Testis (tissue), 3 donors: Measurements from ENCODE around the gene PITX1. TPM values are rescaled to one million over a fixed set of nuclear protein-coding genes. Genes with fewer than 3 reads are reported as not detected.

Experiments used
- DNase-seq: peaks from one replicate; pipeline ENCODE4 v3.0.0-alpha.2; 2019
- H3K27ac ChIP-seq, 2 donors: fragments of 200-600 bp; sonication (generic); one replicate each; pipeline ENCODE4 v1.5.1; 2019
- H3K27me3 ChIP-seq: fragments of 200-600 bp; sonication (generic); one replicate; pipeline ENCODE4 v1.5.1; 2019
- H3K36me3 ChIP-seq: fragments of 200-600 bp; sonication (generic); one replicate; pipeline ENCODE4 v1.5.1; 2017; ENCODE audit warnings: low read depth; ENCODE audit errors: missing control alignments
- H3K4me1 ChIP-seq: fragments of 200-600 bp; sonication (generic); one replicate; pipeline ENCODE4 v1.5.1; 2019
- H3K4me3 ChIP-seq, 2 donors: fragments of 200-600 bp; sonication (generic); one replicate each; pipeline ENCODE4 v1.5.1; 2017 to 2019
- H3K9me3 ChIP-seq: fragments of 200-600 bp; sonication (generic); one replicate; pipeline ENCODE4 v1.5.1; 2017
- CTCF ChIP-seq, 3 experiments: fragments of 450-650 bp in 2 of 3; fragments of 200-600 bp in 1 of 3; sonication (generic) in 1 of 3; IDR thresholded peaks; one replicate each; pipeline ENCODE4 v1.5.1; 2016 to 2019; ENCODE audit warnings: antibody characterized with exemption in 3 of 3, mild to moderate bottlenecking in 2 of 3, moderate library complexity in 1 of 3
- POLR2A ChIP-seq: fragments of 450-650 bp; IDR thresholded peaks from one replicate; pipeline ENCODE4 v1.6.1; 2017; ENCODE audit warnings: antibody characterized with exemption, mild to moderate bottlenecking, moderate library complexity
- WGBS, 2 donors: methylation state at CpG; one replicate each; pipeline ENCODE4 v1.1.5; 2018; 5-methylcytosine and 5-hydroxymethylcytosine counted together
- intact Hi-C: fragments of 100-400 bp; cut with DNase I; formaldehyde crosslinking; loops from one replicate; pipeline ENCODE4 v1.15.1; 2023; ENCODE audit warnings: low total_unique reads
- polyA plus RNA-seq: library from polyadenylated mRNA; stranded (reverse); fragments of 350-450 nt; fragmentation: Illumina TruSeq; extraction: RNeasy Lipid Tissue Mini Kit (QIAGEN cat#74804); gene quantifications from one replicate; pipeline ENCODE4 v1.2.3, GENCODE V29; 2014; ENCODE audit warnings: low read depth, low replicate concordance; ENCODE audit not compliant: insufficient read depth
- total RNA-seq, 2 donors: library from RNA; depleted of rRNA; stranded (reverse); fragments of >200 nt; gene quantifications; one replicate each; pipeline ENCODE4 v1.2.3, GENCODE V29; 2016

Gene PITX1
- total and polyA plus RNA-seq, 3 donors from 2014 or later = 3.0 to 4.1 (median 3.6) TPM

GRCh38 chr5:135038813-135039270, 4.8 kb upstream of the PITX1 start:
- Histone ChIP-seq H3K4me3 (peak overlapping the region; percentile 16 to 41), H3K4me1 (peaks cover 6% of the 10 kb centered on the region), H3K27me3 (no peaks in the 10 kb centered on the region), H3K27ac (no peak overlapping the region), H3K9me3 (no peaks in the 10 kb centered on the region), H3K36me3 (no peaks in the 10 kb centered on the region)
- DNase-seq = no peak
- TF ChIP-seq CTCF (IDR thresholded peaks at IDR 0.05) (no peak), POLR2A (no peak)
- intact Hi-C loops = no loop called here
- WGBS, 2 donors = 4 to 9% methylated on average over 40 to 41 of the region's 42 CpGs

DNA sequence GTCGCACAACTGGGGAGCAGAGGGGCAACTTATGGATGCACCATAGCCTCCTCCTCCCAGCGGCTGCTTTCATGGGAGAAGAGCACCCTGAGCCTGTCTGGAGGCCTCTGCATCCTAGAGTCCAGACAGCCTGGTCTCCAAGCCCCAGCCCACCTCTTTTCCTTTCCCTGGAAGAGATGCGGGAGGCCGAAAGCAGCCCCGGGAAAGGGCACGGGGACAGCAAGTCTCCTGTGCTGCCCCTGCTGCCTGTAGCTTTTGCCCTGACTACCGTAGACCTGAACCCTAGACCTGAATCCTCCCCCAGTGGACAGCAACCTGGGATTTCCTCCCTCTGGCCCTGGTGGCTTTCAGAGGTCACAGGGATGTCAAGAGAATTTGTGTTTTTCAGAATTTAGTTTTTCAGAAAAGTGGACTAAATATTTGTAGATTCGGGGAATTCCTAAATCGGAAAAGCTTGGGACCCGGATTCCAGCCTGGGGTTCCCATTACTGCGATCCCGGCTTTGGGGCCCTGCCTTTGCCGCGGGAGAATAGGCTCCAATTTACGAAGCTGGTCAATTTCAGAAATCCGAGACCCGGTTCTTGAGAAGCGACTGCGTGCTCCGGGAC, 4.3 kb upstream of the PITX1 start:
- no peak for DNase-seq
- Histone ChIP-seq H3K4me3 (no peak overlapping the region), H3K27me3 (no peaks in the 10 kb centered on the region), H3K9me3 (no peaks in the 10 kb centered on the region), H3K27ac (no peak overlapping the region), H3K4me1 (peaks cover 6% of the 10 kb centered on the region), H3K36me3 (no peaks in the 10 kb centered on the region)
- WGBS, 2 donors = 14 to 18% methylated on average over 18 to 20 of the region's 20 CpGs
- no peak for TF ChIP-seq POLR2A
- no peak for TF ChIP-seq CTCF (IDR thresholded peaks at IDR 0.05)
- intact Hi-C loops = no loop called here

GRCh38 chr5:135037519-135038204, 3.6 kb upstream of the PITX1 start:
- Histone ChIP-seq H3K27ac (no peak overlapping the region), H3K36me3 (no peaks in the 10 kb centered on the region), H3K27me3 (no peaks in the 10 kb centered on the region), H3K9me3 (no peaks in the 10 kb centered on the region), H3K4me1 (peaks cover 6% of the 10 kb centered on the region), H3K4me3 (no peak overlapping the region)
- DNase-seq = no peak
- WGBS, 2 donors = 42 to 45% methylated on average over 9 to 11 of the region's 11 CpGs
- TF ChIP-seq POLR2A (no peak), CTCF (IDR thresholded peaks at IDR 0.05) (no peak)
- intact Hi-C loops = no loop called here

DNA sequence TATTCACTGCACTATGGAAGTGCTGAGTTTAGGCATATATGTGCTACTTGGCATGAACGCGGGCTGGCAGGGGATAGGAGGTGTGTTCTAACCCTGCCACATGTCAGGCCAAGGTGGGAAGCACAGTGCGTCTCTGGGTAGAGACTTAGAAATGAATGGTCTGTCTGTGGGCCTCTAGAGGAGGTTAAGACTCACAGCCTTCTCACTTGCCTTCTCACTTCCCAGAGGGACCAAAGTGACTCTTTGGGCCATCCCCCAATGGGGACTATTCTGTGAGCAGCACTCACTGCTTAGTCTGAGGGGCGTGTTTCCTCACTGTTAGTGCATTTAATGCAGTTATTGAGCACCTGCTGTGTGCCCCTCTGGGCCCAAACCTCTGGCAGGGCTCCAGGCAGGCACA, 2.4 kb upstream of the PITX1 start:
- Histone ChIP-seq H3K4me3 (no peak overlapping the region), H3K27ac (no peak overlapping the region), H3K9me3 (no peaks in the 10 kb centered on the region), H3K4me1 (peaks cover 6% of the 10 kb centered on the region), H3K27me3 (no peaks in the 10 kb centered on the region), H3K36me3 (no peaks in the 10 kb centered on the region)
- TF ChIP-seq POLR2A (no peak), CTCF (IDR thresholded peaks at IDR 0.05) (no peak)
- intact Hi-C loops = no loop called here
- WGBS, 2 donors = 78 to 86% methylated on average over 4 of the region's 4 CpGs
- no peak for DNase-seq

GRCh38 chr5:135035678-135036030, 1.6 kb upstream of the PITX1 start:
- no peak overlapping the region for H3K4me3 ChIP-seq
- no peaks in the 10 kb centered on the region for H3K27me3 ChIP-seq
- no peak for DNase-seq
- TF ChIP-seq CTCF (IDR thresholded peaks at IDR 0.05) = no peak
- no peak for TF ChIP-seq POLR2A
- H3K4me1 ChIP-seq = peaks cover 9% of the 10 kb centered on the region
- H3K27ac ChIP-seq = no peak overlapping the region
- intact Hi-C loops = no loop called here
- no peaks in the 10 kb centered on the region for H3K9me3 ChIP-seq
- no peaks in the 10 kb centered on the region for H3K36me3 ChIP-seq
- WGBS, 2 donors = 62 to 83% methylated on average over 3 to 6 of the region's 6 CpGs
